ENCODE results near the gene KCNQ1OT1.

Gene KCNQ1OT1

DNA sequence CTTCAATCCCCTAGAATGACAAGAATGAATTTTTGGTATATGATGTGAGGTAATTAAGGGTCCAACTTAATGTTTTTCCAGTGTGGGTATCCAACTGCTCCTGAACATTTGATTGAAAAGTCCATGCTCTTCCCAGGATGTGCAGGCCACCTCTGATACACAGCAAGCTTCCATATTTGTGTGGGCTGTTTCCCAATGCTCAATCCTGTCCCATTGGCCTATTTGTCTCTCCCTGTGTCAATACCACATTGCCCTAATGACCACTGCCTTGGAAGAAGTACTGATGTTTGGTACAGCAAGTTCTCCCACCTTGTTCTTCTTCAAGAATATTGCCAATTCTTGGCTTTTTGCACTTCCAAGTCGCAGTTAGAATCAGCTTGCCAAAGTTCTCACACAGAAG lies 42.9 kb downstream of the KCNQ1OT1 start:
- H3K27me3 Mint-ChIP-seq, result no peaks in the 10 kb centered on the region
- no peak overlapping the region for H3K27ac Mint-ChIP-seq
- no peak overlapping the region for H3K4me3 Mint-ChIP-seq
- H3K9me3 Mint-ChIP-seq (ENCODE audit: low read depth), result peaks cover 9% of the 10 kb centered on the region
- H3K4me1 Mint-ChIP-seq (ENCODE audit: low read depth), result peaks cover 11% of the 10 kb centered on the region
- H3K36me3 Mint-ChIP-seq, result peaks cover 32% of the 10 kb centered on the region

DNA sequence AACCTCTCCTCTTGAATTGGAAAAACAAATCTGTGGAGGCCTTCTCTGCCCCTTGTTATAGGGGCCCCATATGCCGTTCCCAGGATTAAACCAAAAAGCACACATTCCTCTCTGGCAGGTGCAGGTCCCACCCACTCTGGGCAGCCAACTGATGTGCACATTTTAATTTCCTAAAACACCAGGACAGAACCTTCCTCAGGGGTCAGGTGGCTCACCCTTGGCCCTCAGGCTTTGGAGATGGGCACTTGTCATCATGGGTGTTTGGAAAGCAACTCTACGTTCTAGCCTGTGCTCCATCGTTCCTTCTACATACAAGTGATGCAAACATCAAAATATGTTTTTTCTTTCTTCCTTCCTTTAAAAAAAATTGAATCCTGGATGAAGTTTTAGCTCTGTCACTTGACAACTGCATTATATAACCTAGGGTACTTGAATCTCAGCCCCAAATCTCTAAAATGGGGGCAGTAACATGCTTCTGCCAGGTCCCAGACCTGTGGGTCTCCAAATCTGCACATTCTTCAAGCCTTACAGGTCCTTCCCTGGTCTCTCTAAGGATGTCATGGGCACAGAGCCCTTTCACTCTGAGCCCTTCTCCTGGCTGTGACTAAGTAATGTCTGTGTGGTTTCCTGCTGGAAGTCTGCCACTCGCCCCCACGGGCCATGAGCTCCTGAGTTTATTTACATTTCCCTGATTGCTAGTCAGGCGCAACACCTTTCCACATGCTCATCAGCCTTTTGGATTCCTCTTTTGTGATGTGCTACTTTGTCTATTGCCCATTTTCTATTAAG lies 43.8 kb downstream of the KCNQ1OT1 start:
- peaks cover 11% of the 10 kb centered on the region for H3K4me1 Mint-ChIP-seq (ENCODE audit: low read depth)
- H3K36me3 Mint-ChIP-seq, result peaks cover 30% of the 10 kb centered on the region
- H3K27me3 Mint-ChIP-seq, result no peaks in the 10 kb centered on the region
- H3K4me3 Mint-ChIP-seq, result no peak overlapping the region
- H3K9me3 Mint-ChIP-seq (ENCODE audit: low read depth), result peaks cover 9% of the 10 kb centered on the region
- no peak overlapping the region for H3K27ac Mint-ChIP-seq

DNA sequence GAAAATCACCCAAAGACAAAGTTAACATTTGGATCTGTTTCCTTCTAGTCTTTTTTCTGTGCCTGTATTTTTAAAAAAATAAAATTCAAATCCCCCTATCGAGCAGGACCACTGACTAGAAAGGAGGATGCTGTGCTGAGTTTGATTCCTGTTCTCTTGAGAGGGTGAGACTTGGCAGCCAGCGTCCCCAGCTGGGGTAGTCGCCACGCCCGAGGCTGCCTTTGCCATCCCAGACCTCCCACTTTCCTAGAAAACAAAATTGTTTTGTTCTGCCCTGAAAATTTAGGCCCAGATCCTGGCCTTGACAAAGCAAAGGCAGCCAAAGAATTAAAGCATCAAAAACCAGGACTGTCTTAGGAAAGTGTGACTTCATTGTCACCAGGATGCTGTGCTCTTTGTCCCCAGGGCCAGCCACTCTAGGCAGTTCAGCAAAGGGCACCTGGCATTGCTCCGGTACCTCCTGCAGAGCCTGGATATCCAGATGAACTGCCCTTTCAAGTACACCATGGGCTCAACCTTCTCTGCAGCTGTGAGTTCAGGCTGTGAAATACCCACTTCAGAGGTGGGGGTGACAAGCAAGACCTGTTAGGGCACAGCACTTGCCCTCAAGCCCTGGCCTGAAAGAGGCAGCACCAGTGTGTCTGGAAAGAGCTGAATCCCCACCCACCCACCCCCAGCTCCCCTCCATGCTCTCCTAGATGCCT lies 44.6 kb downstream of the KCNQ1OT1 start:
- Mint-ChIP-seq H3K27me3 (no peaks in the 10 kb centered on the region), H3K4me3 (no peak overlapping the region), H3K9me3 (ENCODE audit: low read depth) (peaks cover 12% of the 10 kb centered on the region), H3K4me1 (ENCODE audit: low read depth) (peaks cover 11% of the 10 kb centered on the region), H3K36me3 (peaks cover 29% of the 10 kb centered on the region), H3K27ac (no peak overlapping the region)

GRCh38 chr11:2653930-2654739 lies 45.7 kb downstream of the KCNQ1OT1 start:
- H3K4me3 Mint-ChIP-seq, result no peak overlapping the region
- H3K27ac Mint-ChIP-seq, result no peak overlapping the region
- peaks cover 18% of the 10 kb centered on the region for H3K9me3 Mint-ChIP-seq (ENCODE audit: low read depth)
- H3K4me1 Mint-ChIP-seq (ENCODE audit: low read depth), result peaks cover 11% of the 10 kb centered on the region
- H3K27me3 Mint-ChIP-seq, result no peaks in the 10 kb centered on the region
- peaks cover 32% of the 10 kb centered on the region for H3K36me3 Mint-ChIP-seq

- Mint-ChIP-seq H3K36me3 (peaks cover 27% of the 10 kb centered on the region), H3K9me3 (ENCODE audit: low read depth) (peaks cover 16% of the 10 kb centered on the region), H3K4me1 (ENCODE audit: low read depth) (peaks cover 11% of the 10 kb centered on the region), H3K27me3 (no peaks in the 10 kb centered on the region), H3K4me3 (no peak overlapping the region), H3K27ac (no peak overlapping the region)
Observed at GRCh38 chr11:2653198-2653551, 46.6 kb downstream of the KCNQ1OT1 start.

DNA sequence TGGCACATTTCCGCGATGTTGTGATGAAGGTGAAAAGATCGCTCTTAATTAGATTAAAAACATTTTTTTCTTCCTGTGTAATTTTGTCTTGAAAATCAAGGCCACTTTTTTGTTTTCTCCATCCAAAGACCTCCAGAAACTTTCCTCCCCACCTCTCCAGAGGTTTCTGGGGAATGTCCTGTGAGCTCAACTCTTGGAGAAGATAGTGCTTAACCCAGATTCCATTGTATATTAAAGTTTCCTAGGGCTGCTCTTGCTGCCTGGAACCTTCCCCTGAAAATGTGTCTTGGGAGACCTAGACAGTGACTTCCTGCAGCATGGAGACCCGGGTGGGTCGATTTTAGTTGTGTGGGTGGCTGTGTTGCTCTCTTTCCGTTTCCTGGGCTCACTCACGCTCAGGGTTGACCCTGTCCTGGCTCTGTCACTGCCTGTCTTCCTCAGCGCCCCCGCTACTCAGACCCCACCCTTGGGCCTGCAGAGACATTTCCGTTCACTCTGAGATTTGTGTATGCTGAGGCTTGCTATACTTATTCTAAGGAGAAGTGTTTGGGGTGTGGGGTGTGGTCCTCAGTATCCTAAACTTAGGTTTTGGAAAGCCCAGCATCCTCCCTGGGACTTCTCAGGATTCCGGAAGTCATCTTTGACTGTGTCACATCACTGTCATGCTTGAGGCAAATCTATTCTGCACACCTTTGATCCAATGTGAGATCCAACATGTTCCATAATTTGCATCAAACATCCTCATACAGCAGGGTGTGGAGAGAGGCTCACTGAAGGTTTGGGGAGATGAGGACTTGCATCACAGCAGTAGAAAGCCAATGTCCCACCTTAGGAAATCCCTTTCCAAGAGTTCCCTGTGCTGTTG lies 47.2 kb downstream of the KCNQ1OT1 start:
- Mint-ChIP-seq H3K36me3 (peaks cover 27% of the 10 kb centered on the region), H3K27ac (no peak overlapping the region), H3K4me1 (ENCODE audit: low read depth) (peaks cover 11% of the 10 kb centered on the region), H3K9me3 (ENCODE audit: low read depth) (peaks cover 20% of the 10 kb centered on the region), H3K27me3 (no peaks in the 10 kb centered on the region), H3K4me3 (no peak overlapping the region)

DNA sequence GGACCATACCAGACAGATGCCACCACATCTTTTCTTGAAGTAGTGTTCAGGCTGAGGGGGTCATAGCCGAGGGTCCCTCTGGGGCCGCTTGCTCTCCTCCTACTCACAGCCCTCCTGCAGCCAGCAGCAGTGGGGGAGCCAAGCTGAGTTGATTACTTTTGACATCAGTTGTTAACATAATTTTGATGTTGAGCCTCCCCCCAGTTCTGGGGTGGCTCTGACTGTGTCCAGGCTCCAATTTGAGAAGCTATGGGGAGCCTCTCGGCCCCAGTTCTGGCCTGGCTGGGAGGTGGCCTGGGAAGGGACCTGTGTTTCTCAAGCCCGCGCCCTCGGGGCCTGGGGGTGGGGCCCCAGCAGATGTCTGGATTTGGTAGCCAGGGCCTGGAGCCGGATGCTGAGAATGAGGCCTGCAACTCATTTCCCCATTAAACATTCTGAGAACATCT lies 47.9 kb downstream of the KCNQ1OT1 start:
- H3K36me3 Mint-ChIP-seq, result peaks cover 28% of the 10 kb centered on the region
- H3K4me1 Mint-ChIP-seq (ENCODE audit: low read depth), result peaks cover 8% of the 10 kb centered on the region
- no peak overlapping the region for H3K4me3 Mint-ChIP-seq
- H3K27ac Mint-ChIP-seq, result no peak overlapping the region
- H3K9me3 Mint-ChIP-seq (ENCODE audit: low read depth), result peaks cover 27% of the 10 kb centered on the region
- H3K27me3 Mint-ChIP-seq, result no peaks in the 10 kb centered on the region

- no peaks in the 10 kb centered on the region for H3K27me3 Mint-ChIP-seq
- peaks cover 30% of the 10 kb centered on the region for H3K36me3 Mint-ChIP-seq
- H3K27ac Mint-ChIP-seq, result no peak overlapping the region
- H3K4me1 Mint-ChIP-seq (ENCODE audit: low read depth), result peaks cover 4% of the 10 kb centered on the region
- H3K4me3 Mint-ChIP-seq, result no peak overlapping the region
- H3K9me3 Mint-ChIP-seq (ENCODE audit: low read depth), result peaks cover 27% of the 10 kb centered on the region
Observed at GRCh38 chr11:2651054-2651617, 48.7 kb downstream of the KCNQ1OT1 start.

DNA sequence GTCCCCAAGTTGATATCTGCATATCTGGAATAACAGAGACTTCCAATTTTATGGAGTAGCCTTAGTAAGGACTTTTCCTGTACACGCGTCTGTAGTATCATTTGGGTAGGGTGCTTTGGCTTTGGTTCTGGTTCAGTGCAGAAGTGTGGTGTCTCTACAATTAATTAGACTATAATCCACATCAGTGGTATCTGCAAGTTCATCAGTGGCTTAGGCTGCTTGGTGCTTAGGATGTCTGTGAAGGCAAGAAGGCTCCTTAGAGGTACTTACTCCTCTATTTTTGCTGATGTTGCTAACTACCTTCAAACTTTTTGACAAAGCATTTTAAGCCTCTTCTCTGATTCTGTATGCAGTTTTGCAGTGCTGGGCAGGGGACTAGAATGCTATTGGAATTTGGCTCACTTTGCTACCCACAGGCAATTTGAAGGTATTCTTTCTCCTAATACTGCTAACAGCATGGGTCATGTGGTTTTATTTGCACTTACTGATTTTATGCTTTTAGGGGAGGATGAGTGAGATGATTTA lies 49.4 kb downstream of the KCNQ1OT1 start:
- H3K9me3 Mint-ChIP-seq (ENCODE audit: low read depth), result peaks cover 27% of the 10 kb centered on the region
- no peaks in the 10 kb centered on the region for H3K4me1 Mint-ChIP-seq (ENCODE audit: low read depth)
- H3K27ac Mint-ChIP-seq, result no peak overlapping the region
- H3K4me3 Mint-ChIP-seq, result no peak overlapping the region
- H3K36me3 Mint-ChIP-seq, result peaks cover 30% of the 10 kb centered on the region
- no peaks in the 10 kb centered on the region for H3K27me3 Mint-ChIP-seq

DNA sequence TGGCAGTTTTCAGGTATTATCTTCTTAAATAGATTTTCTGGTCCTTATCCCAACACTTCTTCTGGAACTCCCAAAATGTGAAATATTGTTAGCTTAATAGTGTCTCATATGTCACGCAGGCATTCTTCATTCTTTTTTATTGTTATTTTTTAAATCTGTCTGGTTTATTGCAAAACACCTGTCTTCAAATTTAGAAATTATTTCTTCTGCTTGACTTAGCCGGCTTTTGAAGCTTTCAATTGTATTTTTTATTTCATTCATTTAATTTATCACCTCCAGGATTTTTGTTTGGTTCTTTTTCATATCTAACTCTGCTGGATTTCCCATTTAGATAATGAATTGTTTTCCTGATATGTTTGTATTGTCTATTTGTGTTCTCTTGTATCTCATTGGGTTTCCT lies 49.9 kb downstream of the KCNQ1OT1 start:
- no peak overlapping the region for H3K4me3 Mint-ChIP-seq
- H3K27ac Mint-ChIP-seq, result no peak overlapping the region
- peaks cover 27% of the 10 kb centered on the region for H3K9me3 Mint-ChIP-seq (ENCODE audit: low read depth)
- peaks cover 30% of the 10 kb centered on the region for H3K36me3 Mint-ChIP-seq
- no peaks in the 10 kb centered on the region for H3K27me3 Mint-ChIP-seq
- H3K4me1 Mint-ChIP-seq (ENCODE audit: low read depth), result no peaks in the 10 kb centered on the region

DNA sequence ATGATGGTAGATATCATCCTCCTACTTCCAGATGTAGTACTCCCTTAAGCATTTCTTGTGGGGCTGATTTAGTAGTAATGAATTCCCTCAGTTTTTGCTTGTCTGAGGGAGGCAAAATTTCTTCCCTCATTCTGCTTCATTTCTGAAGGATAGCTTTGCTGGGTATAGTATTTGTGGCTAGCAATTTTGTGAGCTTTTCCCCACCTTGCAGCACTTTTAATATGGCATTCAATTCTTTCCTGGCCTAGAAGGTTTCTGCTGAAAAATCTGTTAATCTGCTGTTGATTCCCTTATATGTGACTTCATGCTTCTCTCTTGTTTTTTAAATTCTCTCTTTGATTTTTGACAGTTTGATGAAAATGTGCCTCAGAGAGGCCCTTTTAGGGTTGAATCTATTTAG lies 50.4 kb downstream of the KCNQ1OT1 start:
- H3K4me3 Mint-ChIP-seq, result no peak overlapping the region
- H3K27ac Mint-ChIP-seq, result no peak overlapping the region
- peaks cover 30% of the 10 kb centered on the region for H3K36me3 Mint-ChIP-seq
- H3K9me3 Mint-ChIP-seq (ENCODE audit: low read depth), result peaks cover 29% of the 10 kb centered on the region
- no peaks in the 10 kb centered on the region for H3K27me3 Mint-ChIP-seq
- H3K4me1 Mint-ChIP-seq (ENCODE audit: low read depth), result no peaks in the 10 kb centered on the region

- Mint-ChIP-seq H3K4me1 (ENCODE audit: low read depth) (no peaks in the 10 kb centered on the region), H3K27me3 (no peaks in the 10 kb centered on the region), H3K36me3 (peaks cover 42% of the 10 kb centered on the region), H3K4me3 (no peak overlapping the region), H3K9me3 (ENCODE audit: low read depth) (peaks cover 40% of the 10 kb centered on the region), H3K27ac (no peak overlapping the region)
Observed at GRCh38 chr11:2647953-2648352, 51.8 kb downstream of the KCNQ1OT1 start.

GRCh38 chr11:2647167-2647566 lies 52.6 kb downstream of the KCNQ1OT1 start:
- Mint-ChIP-seq H3K4me3 (no peak overlapping the region), H3K36me3 (peaks cover 48% of the 10 kb centered on the region), H3K27me3 (no peaks in the 10 kb centered on the region), H3K4me1 (ENCODE audit: low read depth) (no peaks in the 10 kb centered on the region), H3K27ac (no peak overlapping the region), H3K9me3 (ENCODE audit: low read depth) (peaks cover 45% of the 10 kb centered on the region)

DNA sequence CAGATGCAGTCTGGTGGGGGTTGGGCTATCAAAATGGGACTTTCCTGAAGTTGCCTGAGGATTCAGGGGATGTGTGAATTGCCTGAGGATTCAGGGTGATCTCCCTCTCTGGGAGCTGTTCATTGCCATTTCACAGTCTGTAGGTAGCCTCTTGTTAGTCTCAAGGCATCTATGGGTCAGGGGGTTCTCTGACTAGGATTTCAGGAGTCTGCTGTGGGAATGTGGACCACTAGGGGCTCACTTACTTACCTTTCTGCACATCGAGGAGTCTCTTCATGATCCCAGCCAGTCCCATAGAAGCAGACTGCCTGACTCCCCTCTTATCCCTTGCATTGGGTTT lies 54.0 kb downstream of the KCNQ1OT1 start:
- no peaks in the 10 kb centered on the region for H3K27me3 Mint-ChIP-seq
- no peak overlapping the region for H3K4me3 Mint-ChIP-seq
- peaks cover 52% of the 10 kb centered on the region for H3K9me3 Mint-ChIP-seq (ENCODE audit: low read depth)
- peaks cover 58% of the 10 kb centered on the region for H3K36me3 Mint-ChIP-seq
- no peaks in the 10 kb centered on the region for H3K4me1 Mint-ChIP-seq (ENCODE audit: low read depth)
- no peak overlapping the region for H3K27ac Mint-ChIP-seq

Measured in activated naive CD8-positive, alpha-beta T cell (primary cell).